Umbilical cord (tissue), 2 donors: ENCODE results near the gene ABHD5. TPM values are rescaled to one million over a fixed set of nuclear protein-coding genes. Genes with fewer than 3 reads are reported as not detected.
A peak's percentile ranks its signal among the peaks of the same experiment; 100 is the strongest.

ENCODE experiments used
- DNase-seq: peaks from one replicate; pipeline ENCODE4 v3.0.0-alpha.2; 2015; ENCODE audit warnings: low spot score
- total RNA-seq: library from RNA; depleted of rRNA; stranded (reverse); fragments of >200 nt; gene quantifications from one replicate; pipeline ENCODE4 v1.2.3, GENCODE V29; 2014; ENCODE audit warnings: low replicate concordance; ENCODE audit not compliant: insufficient read depth

Gene ABHD5
- total RNA-seq, 1 donor from 2014 or later: 25.5 TPM

- DNase-seq: no peak
Measured at GRCh38 chr3:43685921-43686320, 4.8 kb upstream of the ABHD5 start.

DNA sequence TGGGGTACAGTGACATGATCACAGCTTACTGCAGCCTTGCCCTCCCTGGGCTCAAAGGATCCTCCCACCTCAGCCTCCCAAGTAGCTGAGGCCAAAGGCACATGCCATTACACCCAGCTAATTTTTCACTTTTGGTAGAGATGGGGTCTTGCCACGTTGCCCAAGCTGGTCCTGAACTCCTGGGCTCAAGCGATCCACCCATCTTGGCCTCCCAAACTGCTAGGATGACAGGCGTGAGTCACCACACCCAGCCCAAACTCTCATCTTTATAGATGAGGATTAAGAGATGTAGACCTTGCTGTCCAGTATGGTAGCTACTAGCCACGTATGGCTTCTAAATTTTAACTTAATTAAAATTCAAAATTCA is 4.4 kb upstream of the ABHD5 start:
- no peak for DNase-seq

DNA sequence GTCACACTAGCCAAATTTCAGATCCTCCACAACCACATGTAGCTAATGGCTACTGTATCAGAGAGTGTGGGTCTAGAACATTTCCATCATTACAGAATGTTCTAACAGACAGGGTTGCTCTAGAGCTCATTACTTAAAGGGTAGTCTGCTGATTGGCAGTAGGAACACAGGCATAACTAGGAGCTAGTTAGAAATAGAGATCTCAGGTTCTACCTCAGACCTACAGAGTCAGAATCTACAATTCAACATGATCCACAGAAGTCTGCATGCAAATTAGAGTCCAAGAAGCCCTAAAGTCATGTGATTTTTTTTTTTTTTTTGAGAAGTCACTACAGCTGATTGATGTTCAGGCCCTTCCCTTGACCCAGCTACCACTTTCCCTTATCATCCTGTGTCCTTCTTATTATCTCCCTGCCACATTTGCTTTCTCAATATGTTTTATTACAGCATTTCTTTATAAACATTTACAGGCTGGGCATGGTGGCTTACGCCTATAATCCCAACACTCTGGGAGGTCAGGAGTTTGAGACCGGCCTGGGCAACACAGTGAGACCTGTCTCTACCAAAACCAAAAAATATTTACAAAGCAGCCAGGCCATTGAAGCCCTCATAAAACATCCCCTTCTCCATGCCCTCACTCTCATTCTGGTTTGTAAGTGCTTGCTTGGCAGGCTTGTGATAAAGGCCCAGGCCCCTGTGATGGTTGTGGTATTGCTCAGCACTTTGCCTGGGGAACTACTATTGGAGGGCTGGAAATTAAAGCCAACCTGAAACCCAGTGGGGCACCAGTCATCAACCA is 3.8 kb upstream of the ABHD5 start:
- DNase-seq: no peak

DNA sequence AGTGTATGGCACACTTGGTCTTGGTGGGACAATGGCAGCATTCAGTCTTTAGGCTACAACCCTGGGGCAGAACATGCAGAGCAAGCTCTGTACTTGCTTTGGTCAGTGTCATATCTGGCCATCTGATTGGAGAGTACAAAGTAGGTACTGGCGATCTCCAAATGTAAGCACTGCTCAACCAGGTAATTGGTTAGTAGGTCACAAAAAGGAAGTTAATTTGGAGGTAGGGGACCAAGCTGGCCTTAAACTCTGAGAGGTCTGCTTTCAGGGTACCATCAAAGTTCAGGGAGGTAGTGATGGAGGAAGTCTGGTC is 3.3 kb upstream of the ABHD5 start:
- DNase-seq: no peak

DNA sequence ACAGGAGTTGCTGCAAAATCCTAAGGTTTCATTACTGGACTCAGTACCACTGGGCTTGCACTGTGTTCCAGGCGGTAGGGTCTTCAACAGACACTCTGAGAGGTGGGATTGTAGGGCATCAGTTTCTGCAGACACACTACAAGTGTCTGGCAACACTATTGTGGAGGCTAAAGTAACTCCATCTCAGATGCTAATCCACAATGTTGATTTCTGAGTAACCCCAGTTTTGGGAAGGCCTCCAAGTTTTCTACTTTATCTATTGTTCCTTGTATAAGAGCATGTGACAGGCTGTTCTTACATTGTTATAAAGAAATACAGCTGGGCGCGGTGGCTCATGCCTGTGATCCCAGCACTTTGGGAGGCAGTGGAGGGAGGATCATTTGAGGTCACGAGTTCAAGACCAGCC is 2.5 kb upstream of the ABHD5 start:
- no peak for DNase-seq

DNA sequence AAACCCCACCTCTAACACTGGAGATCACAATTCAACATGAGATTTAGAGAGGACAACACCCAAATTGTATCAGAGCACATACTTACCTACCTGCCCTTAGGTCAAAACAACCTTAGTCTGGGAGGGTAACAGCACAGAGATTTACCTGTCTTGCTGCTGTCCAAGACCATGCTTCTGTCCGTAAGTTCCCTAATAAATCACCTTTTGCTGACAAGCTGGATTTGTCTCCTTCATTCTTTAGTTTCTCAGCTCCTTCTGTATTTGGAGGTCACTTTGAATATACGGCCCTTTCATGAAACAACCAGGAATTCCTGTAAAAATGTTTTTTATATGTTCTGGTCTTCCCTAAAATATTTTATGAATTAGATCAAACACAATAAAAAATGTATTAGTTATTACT is 1.6 kb upstream of the ABHD5 start:
- DNase-seq: no peak

DNA sequence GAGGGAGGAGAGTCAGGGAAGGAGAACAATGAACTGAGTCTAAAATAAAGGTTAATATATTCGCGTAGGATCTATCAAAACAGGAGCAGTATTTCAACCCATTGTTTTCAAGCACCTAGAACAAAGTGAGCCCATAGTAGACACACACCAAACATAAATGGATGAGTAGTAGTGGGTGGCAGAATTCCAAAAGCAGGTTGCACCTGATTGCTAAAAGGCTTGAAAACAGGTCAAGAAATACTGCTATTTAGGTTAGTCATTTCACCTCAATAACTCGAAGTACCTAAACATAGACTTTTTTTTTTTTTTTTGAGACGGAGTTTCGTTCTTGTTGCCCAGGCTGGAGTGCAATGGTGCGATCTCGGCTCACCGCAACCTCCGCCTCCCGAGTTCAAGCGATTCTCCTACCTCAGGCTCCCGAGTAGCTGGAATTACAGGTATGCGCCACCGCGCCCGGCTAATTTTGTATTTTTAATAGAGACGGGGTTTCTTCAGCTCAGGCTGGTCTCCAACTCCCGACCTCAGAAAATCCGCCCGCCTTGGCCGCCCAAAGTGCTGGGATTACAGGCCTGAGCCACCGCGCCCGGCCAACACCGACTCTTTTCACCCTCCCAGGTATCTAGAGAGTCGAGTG is 855 bp upstream of the ABHD5 start:
- no peak for DNase-seq

- peak; percentile 46 for DNase-seq
Measured at GRCh38 chr3:43691120-43691995, 620 bp downstream of the ABHD5 start.

GRCh38 chr3:43692085-43692855 is 1.5 kb downstream of the ABHD5 start:
- no peak for DNase-seq

- no peak for DNase-seq
Measured at GRCh38 chr3:43692971-43693370, 2.2 kb downstream of the ABHD5 start.

DNA sequence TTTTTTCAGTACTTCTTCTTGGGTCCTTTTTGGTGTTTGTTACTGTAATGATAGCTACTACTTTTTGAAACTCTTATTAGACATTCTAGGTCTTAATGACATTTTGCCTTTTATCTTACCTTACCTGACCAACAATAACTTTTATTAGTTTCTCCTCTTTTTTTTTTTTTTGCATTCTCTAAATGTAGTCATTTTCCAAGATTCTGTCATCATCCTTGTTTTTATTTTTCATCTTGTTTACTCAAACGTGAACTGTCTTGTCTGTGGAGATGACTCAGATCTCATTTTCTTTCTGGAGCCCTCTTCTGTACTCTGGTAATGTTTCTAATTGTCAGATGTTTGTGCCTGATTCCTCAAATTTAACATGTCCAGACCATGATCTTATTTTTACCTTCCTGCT is 2.9 kb downstream of the ABHD5 start:
- DNase-seq: no peak

- DNase-seq: no peak
Measured at GRCh38 chr3:43695443-43695842, 4.7 kb downstream of the ABHD5 start.

DNA sequence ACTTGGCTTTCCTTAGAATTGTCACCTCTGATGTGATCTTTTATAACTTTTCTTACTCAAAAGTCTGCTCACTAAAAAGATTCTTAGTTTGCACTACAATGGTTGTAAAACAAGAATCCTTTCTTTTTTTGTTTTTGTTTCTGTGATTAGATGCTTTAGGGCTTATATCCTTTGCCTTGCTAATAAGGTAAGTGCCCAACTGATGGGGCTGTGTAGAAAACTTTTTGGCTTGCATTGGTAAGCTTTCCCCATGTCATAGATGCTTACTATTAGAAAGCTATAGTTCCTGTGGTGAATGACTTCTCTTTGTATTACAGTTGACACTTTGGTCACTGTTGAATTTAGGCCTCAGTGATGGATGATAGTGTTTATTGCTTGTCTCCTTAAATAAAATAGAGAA is 5.1 kb downstream of the ABHD5 start:
- no peak for DNase-seq

DNA sequence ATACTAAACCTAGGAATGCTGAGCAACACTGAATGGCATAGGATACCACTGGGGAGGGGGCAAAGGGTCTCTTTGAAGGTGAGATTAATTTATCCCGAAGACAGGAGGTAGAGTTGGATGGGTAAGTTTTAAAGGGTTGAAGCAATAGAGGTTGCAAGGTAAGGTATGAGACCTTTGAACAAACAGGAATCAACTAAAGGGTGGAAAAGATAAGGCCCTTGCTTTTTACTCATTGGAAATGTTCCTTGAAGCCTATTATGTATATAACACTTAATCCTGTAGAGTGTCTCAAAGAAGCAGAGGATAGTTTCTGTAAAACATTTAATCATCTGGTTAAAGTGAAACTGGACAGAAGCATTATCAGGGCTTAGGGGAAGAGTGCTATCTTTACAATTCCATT is 5.7 kb downstream of the ABHD5 start:
- DNase-seq: no peak

- DNase-seq: no peak
Measured at GRCh38 chr3:43696881-43697280, 6.1 kb downstream of the ABHD5 start.

DNA sequence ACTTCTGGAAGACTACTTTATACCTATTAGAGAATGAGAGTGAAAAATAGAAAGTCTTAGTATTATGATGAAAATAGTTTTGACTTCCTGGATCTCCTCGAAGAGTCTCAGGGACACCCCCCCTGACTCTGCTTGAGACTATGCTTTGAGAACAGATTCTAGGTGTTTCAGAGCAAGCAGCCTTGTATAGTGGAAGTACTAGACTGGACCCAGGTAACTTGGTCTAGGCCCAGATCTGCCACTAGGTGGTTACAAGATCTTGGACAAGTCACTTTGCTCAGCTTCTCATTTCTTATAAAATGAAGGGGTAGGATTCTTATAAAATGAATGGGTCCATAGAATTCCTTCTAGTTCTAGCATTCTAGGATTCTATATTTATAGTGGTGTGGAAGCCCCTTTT is 9.1 kb downstream of the ABHD5 start:
- DNase-seq: no peak

DNA sequence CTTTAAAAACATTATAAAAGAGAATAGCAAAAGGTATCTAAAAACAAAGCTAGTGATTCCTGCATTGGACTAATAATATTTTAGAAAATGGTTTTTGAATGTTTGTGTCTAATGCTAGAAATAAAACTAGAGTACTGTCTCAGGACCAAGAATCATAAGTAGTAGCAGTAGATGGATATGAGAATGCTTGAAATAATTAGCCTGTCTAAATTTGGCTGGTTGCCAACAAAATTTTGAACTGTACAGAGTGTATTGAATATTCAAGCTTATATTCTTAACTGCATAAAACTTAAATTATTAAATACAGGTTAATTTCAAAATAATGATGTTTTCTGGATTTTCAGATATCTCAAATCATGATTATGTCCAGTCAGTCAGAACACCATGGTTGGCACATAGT is 14.0 kb downstream of the ABHD5 start:
- no peak for DNase-seq

- no peak for DNase-seq
Measured at GRCh38 chr3:43706342-43706741, 15.6 kb downstream of the ABHD5 start.

DNA sequence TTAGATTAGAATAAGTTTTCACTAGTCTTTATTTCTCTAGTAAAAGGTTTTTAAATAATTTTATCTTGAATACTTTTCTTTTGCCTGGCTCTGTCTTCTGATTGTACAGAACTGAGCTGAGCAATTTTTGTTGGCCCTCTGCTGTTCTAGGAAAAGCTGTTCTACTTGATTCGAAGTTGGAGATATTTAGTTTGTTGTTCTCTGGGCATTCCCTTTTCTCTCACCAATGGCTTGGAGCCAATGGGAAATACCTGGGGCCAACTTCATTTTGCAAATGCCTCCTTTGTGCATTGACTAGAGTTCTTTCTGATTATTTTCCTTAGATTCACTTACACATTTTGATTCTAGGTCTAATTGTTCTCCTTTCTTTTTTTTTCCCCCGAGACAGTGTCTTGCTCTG is 16.5 kb downstream of the ABHD5 start:
- DNase-seq: no peak

GRCh38 chr3:43707998-43708397 is 17.3 kb downstream of the ABHD5 start:
- no peak for DNase-seq

GRCh38 chr3:43709022-43709421 is 18.3 kb downstream of the ABHD5 start:
- no peak for DNase-seq

GRCh38 chr3:43710607-43711006 is 19.9 kb downstream of the ABHD5 start:
- no peak for DNase-seq
